ENCODE measurements around the gene LMTK3. TPM values are rescaled to one million over a fixed set of nuclear protein-coding genes. Genes with fewer than 3 reads are reported as not detected.

Gene LMTK3
- total RNA-seq, 1 experiment from 2014 or later, result 15.9 TPM

DNA sequence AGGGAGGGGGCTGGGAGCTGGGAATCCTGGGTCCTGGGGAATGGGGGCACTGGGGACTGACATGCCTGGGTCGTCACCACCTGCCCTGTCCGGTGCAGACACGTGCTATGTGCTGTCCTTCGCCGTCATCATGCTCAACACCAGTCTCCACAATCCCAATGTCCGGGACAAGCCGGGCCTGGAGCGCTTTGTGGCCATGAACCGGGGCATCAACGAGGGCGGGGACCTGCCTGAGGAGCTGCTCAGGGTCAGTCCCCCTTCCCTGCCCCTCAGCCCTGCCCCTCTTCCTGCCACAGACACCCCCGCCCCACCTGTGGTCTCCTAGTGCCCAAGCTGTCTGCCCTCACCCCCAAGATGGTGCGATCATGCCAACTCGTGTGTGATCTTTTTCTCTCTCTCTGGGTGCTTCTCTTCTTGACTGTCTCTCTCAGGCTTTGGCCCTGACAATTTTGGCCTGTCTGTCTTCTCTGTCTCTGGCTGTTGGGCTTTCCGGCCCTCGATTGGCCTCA lies 37.5 kb downstream of the LMTK3 start:
- ATAC-seq, result no peak
- peak overlapping the region; percentile 90 for H3K27ac Mint-ChIP-seq
- TF ChIP-seq GABPB1 (CRISPR knock-in tag; IDR thresholded peaks at IDR 0.05) (no peak), JAZF1 (CRISPR knock-in tag; IDR thresholded peaks at IDR 0.05) (no peak), ZNF263 (CRISPR knock-in tag; IDR thresholded peaks at IDR 0.05; ENCODE audit: low read depth) (no peak), ZNF416 (CRISPR knock-in tag; IDR thresholded peaks at IDR 0.05) (no peak), ATF1 (CRISPR knock-in tag; IDR thresholded peaks at IDR 0.05) (no peak), ZNF219 (CRISPR knock-in tag; IDR thresholded peaks at IDR 0.05; ENCODE audit: borderline replicate concordance) (no peak), GTF2I (CRISPR knock-in tag; conservative IDR thresholded peaks at IDR 0.05) (no peak), TCF7 (CRISPR knock-in tag; IDR thresholded peaks at IDR 0.05; ENCODE audit: low read depth) (no peak), ELF4 (CRISPR knock-in tag; IDR thresholded peaks at IDR 0.05; ENCODE audit: low read depth) (no peak), ZNF138 (CRISPR knock-in tag; conservative IDR thresholded peaks at IDR 0.05) (no peak), CBFB (CRISPR knock-in tag; IDR thresholded peaks at IDR 0.05; ENCODE audit: low read depth) (no peak)
- TF ChIP-seq, protein P1, sequence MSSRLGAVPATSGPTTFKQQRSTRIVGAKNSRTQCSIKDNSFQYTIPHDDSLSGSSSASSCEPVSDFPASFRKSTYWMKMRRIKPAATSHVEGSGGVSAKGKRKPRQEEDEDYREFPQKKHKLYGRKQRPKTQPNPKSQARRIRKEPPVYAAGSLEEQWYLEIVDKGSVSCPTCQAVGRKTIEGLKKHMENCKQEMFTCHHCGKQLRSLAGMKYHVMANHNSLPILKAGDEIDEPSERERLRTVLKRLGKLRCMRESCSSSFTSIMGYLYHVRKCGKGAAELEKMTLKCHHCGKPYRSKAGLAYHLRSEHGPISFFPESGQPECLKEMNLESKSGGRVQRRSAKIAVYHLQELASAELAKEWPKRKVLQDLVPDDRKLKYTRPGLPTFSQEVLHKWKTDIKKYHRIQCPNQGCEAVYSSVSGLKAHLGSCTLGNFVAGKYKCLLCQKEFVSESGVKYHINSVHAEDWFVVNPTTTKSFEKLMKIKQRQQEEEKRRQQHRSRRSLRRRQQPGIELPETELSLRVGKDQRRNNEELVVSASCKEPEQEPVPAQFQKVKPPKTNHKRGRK (CRISPR knock-in tag; IDR thresholded peaks at IDR 0.05; ENCODE audit: borderline replicate concordance), result no peak
- TF ChIP-seq, protein P2, sequence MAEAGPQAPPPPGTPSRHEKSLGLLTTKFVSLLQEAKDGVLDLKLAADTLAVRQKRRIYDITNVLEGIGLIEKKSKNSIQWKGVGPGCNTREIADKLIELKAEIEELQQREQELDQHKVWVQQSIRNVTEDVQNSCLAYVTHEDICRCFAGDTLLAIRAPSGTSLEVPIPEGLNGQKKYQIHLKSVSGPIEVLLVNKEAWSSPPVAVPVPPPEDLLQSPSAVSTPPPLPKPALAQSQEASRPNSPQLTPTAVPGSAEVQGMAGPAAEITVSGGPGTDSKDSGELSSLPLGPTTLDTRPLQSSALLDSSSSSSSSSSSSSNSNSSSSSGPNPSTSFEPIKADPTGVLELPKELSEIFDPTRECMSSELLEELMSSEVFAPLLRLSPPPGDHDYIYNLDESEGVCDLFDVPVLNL (CRISPR knock-in tag; IDR thresholded peaks at IDR 0.05; ENCODE audit: borderline replicate concordance, low read depth), result no peak
- TF ChIP-seq, protein P3, sequence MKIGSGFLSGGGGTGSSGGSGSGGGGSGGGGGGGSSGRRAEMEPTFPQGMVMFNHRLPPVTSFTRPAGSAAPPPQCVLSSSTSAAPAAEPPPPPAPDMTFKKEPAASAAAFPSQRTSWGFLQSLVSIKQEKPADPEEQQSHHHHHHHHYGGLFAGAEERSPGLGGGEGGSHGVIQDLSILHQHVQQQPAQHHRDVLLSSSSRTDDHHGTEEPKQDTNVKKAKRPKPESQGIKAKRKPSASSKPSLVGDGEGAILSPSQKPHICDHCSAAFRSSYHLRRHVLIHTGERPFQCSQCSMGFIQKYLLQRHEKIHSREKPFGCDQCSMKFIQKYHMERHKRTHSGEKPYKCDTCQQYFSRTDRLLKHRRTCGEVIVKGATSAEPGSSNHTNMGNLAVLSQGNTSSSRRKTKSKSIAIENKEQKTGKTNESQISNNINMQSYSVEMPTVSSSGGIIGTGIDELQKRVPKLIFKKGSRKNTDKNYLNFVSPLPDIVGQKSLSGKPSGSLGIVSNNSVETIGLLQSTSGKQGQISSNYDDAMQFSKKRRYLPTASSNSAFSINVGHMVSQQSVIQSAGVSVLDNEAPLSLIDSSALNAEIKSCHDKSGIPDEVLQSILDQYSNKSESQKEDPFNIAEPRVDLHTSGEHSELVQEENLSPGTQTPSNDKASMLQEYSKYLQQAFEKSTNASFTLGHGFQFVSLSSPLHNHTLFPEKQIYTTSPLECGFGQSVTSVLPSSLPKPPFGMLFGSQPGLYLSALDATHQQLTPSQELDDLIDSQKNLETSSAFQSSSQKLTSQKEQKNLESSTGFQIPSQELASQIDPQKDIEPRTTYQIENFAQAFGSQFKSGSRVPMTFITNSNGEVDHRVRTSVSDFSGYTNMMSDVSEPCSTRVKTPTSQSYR (CRISPR knock-in tag; IDR thresholded peaks at IDR 0.05), result no peak
- TF ChIP-seq, protein P4, sequence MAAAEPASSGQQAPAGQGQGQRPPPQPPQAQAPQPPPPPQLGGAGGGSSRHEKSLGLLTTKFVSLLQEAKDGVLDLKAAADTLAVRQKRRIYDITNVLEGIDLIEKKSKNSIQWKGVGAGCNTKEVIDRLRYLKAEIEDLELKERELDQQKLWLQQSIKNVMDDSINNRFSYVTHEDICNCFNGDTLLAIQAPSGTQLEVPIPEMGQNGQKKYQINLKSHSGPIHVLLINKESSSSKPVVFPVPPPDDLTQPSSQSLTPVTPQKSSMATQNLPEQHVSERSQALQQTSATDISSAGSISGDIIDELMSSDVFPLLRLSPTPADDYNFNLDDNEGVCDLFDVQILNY (CRISPR knock-in tag; IDR thresholded peaks at IDR 0.05), result no peak
- TF ChIP-seq, protein P5, sequence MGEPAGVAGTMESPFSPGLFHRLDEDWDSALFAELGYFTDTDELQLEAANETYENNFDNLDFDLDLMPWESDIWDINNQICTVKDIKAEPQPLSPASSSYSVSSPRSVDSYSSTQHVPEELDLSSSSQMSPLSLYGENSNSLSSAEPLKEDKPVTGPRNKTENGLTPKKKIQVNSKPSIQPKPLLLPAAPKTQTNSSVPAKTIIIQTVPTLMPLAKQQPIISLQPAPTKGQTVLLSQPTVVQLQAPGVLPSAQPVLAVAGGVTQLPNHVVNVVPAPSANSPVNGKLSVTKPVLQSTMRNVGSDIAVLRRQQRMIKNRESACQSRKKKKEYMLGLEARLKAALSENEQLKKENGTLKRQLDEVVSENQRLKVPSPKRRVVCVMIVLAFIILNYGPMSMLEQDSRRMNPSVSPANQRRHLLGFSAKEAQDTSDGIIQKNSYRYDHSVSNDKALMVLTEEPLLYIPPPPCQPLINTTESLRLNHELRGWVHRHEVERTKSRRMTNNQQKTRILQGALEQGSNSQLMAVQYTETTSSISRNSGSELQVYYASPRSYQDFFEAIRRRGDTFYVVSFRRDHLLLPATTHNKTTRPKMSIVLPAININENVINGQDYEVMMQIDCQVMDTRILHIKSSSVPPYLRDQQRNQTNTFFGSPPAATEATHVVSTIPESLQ (CRISPR knock-in tag; IDR thresholded peaks at IDR 0.05), result no peak
- ChIA-PET POLR2A (no interaction called here), CTCF (no interaction called here)
- no peak for DNase-seq (ENCODE audit: low spot score)
- H3K4me3 Mint-ChIP-seq, result no peak overlapping the region
- no peaks in the 10 kb centered on the region for H3K27me3 Mint-ChIP-seq (ENCODE audit: low read depth)
- H3K4me1 Mint-ChIP-seq, result no peaks in the 10 kb centered on the region; the same call in 1 of the 2 replicates
- no peaks in the 10 kb centered on the region for H3K9me3 Mint-ChIP-seq
- peaks cover 53% of the 10 kb centered on the region for H3K36me3 Mint-ChIP-seq

All from WTC11 (cell line).